Measurements from ENCODE around the gene KIN. TPM values are rescaled to one million over a fixed set of nuclear protein-coding genes. Genes with fewer than 3 reads are reported as not detected.

The KIN gene
- total RNA-seq, 1 donor from 2014 or later: 14.2 TPM

- TF ChIP-seq, protein P1, sequence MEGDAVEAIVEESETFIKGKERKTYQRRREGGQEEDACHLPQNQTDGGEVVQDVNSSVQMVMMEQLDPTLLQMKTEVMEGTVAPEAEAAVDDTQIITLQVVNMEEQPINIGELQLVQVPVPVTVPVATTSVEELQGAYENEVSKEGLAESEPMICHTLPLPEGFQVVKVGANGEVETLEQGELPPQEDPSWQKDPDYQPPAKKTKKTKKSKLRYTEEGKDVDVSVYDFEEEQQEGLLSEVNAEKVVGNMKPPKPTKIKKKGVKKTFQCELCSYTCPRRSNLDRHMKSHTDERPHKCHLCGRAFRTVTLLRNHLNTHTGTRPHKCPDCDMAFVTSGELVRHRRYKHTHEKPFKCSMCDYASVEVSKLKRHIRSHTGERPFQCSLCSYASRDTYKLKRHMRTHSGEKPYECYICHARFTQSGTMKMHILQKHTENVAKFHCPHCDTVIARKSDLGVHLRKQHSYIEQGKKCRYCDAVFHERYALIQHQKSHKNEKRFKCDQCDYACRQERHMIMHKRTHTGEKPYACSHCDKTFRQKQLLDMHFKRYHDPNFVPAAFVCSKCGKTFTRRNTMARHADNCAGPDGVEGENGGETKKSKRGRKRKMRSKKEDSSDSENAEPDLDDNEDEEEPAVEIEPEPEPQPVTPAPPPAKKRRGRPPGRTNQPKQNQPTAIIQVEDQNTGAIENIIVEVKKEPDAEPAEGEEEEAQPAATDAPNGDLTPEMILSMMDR (IDR thresholded peaks at IDR 0.05): no peak
- DNase-seq (ENCODE audit: low spot score): no peak
- H3K27ac Mint-ChIP-seq (ENCODE audit: unreplicated experiment): no peak overlapping the region
- no peaks in the 10 kb centered on the region for H3K36me3 Mint-ChIP-seq (ENCODE audit: low read depth)
- H3K27me3 Mint-ChIP-seq (ENCODE audit: low read depth): peaks cover 13% of the 10 kb centered on the region
- peaks cover 23% of the 10 kb centered on the region for H3K4me1 Mint-ChIP-seq (ENCODE audit: low read depth)
- no peak overlapping the region for H3K4me3 Mint-ChIP-seq (ENCODE audit: unreplicated experiment)
- H3K9me3 Mint-ChIP-seq (ENCODE audit: low read depth): no peaks in the 10 kb centered on the region
Observed at GRCh38 chr10:7701158-7701742, 86.5 kb downstream of the KIN start.

Other genes with a start within 250 kb of the KIN start
- 3.4 to 19.5 TPM (median 4.1 TPM) in 3 replicates for gene ITIH5, start 121.0 kb downstream of the KIN start, total RNA-seq
- gene ITIH2, start 84.7 kb downstream of the KIN start, total RNA-seq: 0.87 TPM in 1 of 3 replicates, not detected in the others
- gene ATP5F1C, start 184 bp upstream of the KIN start, total RNA-seq: 136 to 157 TPM (median 136 TPM) in 3 replicates
- gene TAF3, start 30.5 kb upstream of the KIN start, total RNA-seq: 6.2 to 8.6 TPM (median 7.2 TPM) in 3 replicates